ENCODE results near the gene MED29.

MED29 gene

DNA sequence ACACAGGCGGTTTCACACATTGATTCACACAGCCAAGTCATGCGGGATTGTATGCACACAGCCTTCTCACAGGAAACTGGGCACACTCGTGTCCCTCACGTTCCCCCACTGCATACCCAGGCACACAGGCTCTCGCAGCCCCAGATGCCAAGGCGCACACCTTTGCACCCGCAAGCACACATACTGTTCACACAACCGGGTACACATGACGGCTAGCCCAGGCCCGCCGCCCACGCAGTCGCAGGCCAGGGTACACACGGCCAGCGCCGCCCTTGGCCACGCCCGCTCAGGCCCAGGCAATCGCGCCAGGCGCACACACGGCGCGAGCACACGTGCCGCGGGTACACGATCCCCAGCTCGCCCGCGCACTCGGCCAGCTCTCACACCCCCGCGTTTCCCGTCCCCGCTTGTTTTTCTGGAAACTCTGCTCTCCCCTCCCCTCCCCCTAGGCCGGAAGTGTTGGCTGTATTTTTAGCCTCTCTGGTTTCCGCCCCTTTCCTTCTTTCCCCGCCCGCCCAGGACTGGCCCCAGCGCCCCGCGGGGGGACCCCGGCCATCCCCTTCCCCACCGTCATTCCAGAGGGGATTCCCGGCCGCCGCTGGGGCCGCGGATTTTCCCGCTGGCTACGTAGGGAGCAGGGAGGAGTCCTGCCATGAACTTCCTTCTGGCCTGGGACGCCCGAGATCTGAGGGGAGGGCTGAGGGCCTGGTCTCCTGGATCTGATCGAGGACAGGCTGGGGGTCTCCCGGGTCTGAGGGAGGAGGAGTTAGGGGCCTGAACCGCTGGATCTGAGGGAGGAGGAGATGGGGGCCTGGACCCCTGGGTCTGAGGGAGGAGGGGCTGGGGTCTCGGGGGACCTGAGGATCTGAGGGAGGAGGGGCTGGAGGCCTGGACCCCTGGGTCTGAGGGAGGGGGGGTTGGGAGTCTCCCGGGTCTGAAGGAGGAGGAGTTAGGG lies 11.4 kb downstream of the MED29 start:
- TF ChIP-seq, protein P1, sequence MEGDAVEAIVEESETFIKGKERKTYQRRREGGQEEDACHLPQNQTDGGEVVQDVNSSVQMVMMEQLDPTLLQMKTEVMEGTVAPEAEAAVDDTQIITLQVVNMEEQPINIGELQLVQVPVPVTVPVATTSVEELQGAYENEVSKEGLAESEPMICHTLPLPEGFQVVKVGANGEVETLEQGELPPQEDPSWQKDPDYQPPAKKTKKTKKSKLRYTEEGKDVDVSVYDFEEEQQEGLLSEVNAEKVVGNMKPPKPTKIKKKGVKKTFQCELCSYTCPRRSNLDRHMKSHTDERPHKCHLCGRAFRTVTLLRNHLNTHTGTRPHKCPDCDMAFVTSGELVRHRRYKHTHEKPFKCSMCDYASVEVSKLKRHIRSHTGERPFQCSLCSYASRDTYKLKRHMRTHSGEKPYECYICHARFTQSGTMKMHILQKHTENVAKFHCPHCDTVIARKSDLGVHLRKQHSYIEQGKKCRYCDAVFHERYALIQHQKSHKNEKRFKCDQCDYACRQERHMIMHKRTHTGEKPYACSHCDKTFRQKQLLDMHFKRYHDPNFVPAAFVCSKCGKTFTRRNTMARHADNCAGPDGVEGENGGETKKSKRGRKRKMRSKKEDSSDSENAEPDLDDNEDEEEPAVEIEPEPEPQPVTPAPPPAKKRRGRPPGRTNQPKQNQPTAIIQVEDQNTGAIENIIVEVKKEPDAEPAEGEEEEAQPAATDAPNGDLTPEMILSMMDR (conservative IDR thresholded peaks at IDR 0.05): no peak
- peak overlapping the region; percentile 99 for H3K27ac ChIP-seq

DNA sequence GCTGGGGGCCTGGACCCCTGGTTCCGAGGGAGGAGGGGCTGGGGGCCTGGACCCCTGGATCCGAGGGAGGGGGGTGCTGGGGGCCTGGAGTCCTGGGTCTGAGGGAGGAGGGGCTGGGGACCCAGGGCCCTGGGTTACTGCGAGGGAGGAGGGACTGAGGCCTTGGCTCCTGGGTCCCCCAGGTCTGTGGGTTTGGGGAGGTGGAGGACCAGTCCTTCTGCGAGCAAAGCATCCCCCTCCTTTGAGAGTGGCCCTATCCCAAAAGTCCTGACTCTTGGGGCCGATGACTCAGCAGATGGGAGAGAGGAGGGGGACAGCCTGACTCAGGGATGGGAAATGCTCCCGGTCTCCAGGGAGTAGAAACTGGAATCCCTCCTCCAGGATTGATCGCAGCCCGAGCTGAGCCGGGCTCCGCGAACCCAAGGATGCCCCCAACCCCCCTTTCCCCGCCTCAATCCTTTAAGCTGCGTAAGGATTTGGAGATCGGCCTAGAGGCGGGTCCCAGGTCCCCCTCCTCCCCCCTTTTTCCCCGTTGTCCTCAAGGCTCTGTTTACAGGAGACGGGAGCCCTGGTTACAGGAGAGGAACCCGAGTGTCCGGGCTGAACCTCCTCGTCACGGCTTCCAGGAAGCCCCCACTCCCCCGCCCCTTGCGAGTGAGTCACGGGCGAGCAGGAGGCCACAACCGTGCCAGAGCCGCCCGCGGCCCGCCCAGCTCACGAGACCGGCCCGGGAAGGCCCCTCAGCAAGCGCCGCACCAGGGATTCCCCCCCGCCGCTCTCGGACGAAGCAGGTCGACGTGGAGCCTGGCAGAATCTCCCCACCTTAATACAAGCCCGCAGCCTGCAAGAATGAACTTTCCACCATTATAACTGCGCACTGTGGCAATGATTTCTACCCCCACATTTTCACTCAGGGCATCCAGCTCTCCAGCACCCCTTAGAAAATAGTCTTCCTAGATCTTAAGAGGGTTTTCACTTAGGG lies 12.4 kb downstream of the MED29 start:
- peak overlapping the region; percentile 99 for H3K27ac ChIP-seq
- TF ChIP-seq, protein P1 (conservative IDR thresholded peaks at IDR 0.05): no peak

DNA sequence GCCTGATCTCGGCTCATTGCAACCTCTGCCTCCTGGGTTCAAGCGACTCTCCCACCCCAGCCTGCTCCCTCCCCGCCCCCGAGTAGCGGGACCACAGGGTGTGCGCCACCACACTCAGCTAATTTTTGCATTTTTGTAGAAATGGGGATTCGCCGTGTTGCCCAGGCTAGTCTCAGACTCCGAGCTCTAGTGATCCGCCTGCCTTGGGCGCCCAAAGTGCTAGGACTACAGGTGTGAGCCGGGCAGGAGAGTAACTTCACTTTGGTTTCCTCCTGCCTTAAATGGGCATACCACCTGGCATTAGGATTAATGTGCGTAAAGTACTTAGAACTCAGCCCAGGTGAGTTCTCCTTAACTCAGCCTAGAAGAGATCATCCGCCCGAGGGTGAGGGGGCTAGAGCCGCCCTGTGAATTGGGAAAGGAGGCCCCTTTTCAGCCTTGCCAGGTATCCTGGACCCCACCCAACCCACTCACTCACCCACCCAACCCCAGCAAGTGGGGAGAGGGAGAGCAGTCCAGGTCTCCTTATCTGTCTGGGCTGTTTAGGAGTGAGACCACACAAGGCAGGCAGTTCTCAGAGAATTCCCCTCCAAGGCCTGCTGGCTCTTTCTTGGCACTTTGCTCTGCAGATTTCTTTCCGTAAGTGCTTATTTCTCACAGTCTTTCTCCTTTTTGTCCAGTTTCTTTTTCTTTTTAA lies 14.2 kb downstream of the MED29 start:
- TF ChIP-seq, protein P1 (conservative IDR thresholded peaks at IDR 0.05): no peak
- peak overlapping the region; percentile 96 for H3K27ac ChIP-seq

DNA sequence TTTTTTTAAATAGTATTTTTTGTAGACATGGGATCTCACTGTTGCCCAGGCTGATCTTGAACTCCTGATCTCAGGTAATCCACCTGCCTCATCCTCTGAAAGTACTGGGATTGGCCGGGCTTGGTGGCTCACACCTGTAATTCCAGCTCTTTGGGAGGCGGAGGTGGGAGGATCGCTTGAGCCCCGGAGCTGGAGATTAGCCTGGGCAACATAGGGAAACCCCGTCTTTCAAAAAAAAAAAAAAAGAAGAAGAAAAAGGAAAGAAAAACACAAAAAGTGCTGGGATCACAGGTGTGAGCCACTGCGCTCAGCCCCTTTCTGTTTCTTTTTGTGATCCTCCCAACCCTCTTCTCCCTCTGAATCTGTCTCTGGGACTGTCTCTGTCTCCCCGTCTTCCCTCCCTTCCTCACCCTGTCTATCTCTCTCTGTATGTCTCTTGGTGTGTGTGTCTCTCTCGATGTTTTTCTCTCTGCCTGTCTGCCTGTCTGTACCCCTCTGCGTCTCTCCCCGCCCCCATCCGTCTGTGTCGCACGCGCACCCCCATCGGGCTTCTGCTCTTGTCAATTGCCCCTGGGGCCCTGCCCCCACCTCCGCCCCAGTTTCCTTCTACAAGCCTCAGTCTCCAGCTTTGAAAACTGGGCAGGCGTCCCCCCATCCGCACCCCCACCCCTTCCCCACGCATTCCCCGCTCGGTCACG lies 14.9 kb downstream of the MED29 start:
- H3K27ac ChIP-seq: peak overlapping the region; percentile 96
- TF ChIP-seq, protein P1 (conservative IDR thresholded peaks at IDR 0.05): no peak

DNA sequence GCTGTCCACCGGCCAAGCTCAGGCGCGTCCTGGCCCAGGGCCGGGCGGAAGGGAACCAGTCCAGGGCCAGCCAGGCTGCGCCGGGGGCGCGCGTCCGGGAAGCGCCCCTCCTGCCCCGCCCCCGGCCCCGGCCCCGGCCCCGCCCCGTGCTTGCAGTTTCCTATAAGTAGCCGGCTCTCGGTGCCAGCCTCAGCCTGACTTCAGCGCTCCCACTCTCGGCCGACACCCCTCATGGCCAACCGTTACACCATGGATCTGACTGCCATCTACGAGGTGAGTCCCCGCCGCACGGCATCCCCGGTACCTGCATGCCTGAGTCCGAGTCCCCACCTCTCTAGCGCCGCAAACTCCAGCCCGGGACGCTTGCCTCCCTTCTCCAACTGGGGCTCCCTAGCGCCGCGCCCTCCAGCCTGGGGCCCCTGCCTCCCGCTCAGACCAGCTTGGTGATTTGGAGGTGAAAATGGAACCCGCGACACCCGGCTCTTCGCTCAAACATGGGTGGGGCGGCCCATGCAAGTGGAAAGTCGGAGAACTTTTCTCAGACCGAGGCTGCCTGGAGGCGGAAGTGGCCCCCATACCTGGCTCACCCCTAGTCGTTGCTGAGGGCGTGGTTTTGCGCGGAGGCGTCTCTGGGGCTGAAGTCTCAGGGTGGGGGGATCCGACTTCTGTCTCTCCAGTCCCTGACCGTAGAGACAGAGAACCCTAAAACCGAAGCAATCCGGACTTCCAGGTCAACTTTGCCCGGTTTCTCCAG lies 15.7 kb downstream of the MED29 start, which contains the start of gene ZFP36:
Gene ZFP36, plus strand, starts transcription at position 192 of the 754 bp plus-strand sequence. Its CDS starts 58 bp downstream, at position 250.
- TF ChIP-seq, protein P1 (conservative IDR thresholded peaks at IDR 0.05): no peak
- peak within 1 kb of the TSS; percentile 96 for H3K27ac ChIP-seq

DNA sequence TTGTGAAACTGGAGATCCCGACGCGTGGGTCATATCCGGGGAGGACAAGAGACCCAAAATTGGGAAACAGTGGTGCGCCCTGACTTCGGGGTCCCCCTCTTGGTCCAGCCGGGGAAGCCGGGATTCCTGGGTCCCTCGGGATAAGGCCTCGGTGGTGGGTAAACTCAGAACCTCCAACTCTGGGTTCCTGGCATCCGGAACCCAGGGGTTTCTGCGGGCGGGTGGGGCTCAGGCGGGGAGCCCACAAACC lies 16.2 kb downstream of the MED29 start:
- H3K27ac ChIP-seq: peak overlapping the region; percentile 96
- TF ChIP-seq, protein P1 (conservative IDR thresholded peaks at IDR 0.05): no peak

Measured in VCaP (cell line).